ENCODE results near the gene SPPL2C. TPM values are rescaled to one million over a fixed set of nuclear protein-coding genes. Genes with fewer than 3 reads are reported as not detected.

Gene SPPL2C
- polyA plus RNA-seq, 3 donors = not detected

DNA sequence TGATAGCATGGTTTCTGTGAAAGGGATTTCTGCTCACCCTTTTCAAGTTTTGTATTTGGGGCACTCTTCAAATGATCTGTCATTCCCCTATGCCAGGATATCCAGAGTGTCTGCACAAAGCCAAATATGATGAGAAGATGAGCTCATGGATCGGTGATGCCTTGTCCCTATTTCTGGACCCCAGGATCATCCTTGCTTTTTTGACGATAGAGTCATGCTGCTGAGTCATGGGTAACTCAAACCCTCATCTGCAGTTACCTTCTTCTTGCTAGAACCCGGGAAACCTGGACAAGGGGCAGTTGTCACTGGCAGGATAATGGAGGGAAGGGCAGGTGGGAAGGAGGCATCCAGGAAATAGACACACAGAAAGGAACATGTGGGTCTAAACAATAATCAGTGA lies 31.9 kb downstream of the SPPL2C start:
- no peak for DNase-seq

DNA sequence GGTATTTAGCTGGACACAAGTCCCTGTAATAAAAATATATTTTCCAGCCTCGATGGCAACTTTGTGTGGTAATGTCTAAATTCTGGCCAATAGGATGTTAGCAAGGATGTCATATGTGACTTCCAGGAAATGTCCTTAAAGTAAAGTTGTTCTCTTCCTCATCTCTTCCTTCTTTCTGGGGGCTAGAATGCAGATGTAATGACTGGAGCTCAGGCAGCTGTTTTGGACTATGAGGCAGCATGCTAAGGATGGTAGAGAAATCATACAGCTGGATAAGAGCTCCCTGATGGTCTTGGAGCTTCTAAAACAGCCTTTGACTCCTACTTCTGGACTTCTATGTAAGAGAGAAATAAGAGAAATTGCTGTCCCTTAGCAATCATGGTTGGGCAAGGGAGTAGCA lies 32.8 kb downstream of the SPPL2C start:
- no peak for DNase-seq

DNA sequence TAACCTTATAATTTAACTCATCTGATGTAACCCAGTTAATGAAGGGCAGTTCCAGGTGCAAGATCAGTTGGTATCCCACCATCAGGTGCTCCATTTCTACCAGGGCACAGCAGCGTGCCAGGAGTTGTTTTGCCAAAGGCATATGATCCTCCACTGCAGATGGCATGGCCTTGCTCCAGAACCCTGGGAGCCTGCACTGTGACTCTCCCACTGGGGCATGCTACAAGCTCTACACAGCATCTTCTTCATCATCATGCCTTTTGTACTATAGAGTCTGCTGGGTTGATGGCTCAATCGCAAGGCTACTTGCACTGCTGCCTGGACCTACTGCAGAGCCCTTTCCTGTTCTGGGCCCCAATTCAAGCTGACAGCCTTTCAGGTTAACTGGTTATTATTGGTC lies 38.4 kb downstream of the SPPL2C start:
- DNase-seq = no peak

DNA sequence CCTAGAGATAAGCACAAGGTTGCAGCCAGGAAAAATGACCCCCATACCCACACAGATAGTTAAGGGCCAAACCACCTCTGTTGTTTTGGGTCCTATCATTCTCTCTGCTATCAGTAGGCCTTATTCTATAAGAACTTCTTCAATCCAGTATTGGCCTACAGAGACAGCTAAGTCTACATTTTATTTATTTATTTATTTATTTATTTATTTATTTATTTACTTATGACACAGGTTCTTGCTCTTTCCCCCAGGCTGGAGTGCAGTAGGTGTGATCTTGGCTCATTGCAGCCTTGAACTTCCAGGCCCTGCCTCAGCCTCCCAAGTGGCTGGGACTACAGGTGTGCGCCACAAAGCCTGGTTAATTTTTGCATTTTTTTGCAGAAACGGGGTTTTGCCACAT lies 42.2 kb downstream of the SPPL2C start:
- DNase-seq = no peak

DNA sequence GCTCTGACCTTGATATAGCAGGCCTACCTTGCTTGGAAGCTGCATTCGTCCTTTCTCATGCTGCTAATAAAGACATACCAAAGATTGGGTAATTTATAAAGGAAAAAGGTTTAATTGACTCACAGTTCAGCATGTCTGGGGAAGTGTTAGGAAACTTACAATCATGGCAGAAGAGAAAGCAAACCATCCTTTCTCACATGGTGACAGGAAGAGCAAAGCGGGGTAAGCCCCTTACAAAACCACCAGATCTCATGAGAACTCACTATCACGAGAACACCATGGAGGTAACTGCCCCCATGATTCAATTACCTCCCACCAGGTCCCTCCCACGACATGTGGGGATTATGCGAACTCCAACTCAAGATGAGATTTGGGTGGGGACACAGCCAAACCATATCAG lies 43.7 kb downstream of the SPPL2C start:
- no peak for DNase-seq

DNA sequence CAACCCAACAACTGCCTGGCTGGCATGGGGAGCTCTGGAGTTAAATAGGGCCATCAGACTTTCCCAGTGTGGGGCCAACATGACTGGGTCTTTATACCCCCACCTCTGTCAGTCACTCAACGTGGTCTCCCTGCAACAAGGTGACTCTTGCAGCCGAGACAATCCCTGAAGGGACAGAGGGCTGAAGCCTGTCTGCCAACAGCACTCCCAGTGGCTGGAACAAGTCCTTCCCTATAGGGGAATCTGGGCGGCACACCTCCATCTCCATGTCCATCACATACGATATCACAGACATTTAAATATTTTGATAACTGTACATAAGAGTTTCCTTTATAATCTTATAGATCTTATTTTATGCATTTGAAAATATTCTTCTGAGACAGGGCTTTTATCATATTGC lies 44.9 kb downstream of the SPPL2C start:
- DNase-seq = no peak

DNA sequence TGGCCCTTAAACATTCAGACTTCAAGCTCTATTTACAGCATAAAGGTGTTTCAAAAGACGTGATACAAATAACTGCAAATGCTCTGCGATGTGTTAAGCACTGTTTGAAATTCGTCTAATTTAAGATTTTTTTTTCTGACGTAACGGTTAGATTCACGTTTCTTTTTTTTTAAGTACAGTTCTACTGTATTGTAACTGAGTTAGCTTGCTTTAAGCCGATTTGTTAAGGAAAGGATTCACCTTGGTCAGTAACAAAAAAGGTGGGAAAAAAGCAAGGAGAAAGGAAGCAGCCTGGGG lies 49.0 kb downstream of the SPPL2C start:
- no peak for DNase-seq

DNA sequence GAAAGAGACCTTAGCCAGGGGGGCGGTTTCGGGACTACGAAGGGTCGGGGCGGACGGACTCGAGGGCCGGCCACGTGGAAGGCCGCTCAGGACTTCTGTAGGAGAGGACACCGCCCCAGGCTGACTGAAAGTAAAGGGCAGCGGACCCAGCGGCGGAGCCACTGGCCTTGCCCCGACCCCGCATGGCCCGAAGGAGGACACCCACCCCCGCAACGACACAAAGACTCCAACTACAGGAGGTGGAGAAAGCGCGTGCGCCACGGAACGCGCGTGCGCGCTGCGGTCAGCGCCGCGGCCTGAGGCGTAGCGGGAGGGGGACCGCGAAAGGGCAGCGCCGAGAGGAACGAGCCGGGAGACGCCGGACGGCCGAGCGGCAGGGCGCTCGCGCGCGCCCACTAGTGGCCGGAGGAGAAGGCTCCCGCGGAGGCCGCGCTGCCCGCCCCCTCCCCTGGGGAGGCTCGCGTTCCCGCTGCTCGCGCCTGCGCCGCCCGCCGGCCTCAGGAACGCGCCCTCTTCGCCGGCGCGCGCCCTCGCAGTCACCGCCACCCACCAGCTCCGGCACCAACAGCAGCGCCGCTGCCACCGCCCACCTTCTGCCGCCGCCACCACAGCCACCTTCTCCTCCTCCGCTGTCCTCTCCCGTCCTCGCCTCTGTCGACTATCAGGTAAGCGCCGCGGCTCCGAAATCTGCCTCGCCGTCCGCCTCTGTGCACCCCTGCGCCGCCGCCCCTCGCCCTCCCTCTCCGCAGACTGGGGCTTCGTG lies 49.5 kb downstream of the SPPL2C start, which contains the start of gene MAPT:
Gene MAPT, plus strand, starts transcription at position 533 of the 763 bp plus-strand sequence. CDS start 67,784 bp downstream, outside the sequence.
- DNase-seq = peak; percentile 93

DNA sequence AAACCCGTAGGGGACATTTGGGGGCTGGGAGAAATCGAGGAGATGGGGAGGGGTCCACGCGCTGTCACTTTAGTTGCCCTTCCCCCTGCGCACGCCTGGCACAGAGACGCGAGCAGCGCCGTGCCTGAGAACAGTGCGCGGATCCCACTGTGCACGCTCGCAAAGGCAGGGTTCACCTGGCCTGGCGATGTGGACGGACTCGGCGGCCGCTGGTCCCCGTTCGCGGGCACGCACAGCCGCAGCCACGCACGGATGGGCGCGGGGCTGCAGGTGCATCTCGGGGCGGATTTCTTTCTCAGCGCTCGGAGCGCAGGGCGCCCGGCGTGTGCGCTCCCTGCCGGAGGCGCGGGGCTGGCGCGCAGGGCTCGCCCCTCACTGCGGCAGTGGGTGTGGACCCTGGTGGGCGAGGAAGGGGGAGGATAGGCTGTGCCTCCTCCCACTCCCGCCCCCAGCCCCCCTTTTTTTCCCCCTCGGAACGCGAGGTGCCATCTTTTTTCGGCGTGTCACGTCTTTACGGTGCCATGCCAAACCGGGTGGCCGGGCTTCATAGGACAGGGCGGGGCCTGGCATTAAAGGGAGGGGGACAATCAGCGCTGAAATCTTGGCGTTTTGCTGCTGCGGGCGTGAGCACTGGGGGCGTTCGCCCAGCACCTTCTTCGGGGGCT lies 50.8 kb downstream of the SPPL2C start:
- no peak for DNase-seq

DNA sequence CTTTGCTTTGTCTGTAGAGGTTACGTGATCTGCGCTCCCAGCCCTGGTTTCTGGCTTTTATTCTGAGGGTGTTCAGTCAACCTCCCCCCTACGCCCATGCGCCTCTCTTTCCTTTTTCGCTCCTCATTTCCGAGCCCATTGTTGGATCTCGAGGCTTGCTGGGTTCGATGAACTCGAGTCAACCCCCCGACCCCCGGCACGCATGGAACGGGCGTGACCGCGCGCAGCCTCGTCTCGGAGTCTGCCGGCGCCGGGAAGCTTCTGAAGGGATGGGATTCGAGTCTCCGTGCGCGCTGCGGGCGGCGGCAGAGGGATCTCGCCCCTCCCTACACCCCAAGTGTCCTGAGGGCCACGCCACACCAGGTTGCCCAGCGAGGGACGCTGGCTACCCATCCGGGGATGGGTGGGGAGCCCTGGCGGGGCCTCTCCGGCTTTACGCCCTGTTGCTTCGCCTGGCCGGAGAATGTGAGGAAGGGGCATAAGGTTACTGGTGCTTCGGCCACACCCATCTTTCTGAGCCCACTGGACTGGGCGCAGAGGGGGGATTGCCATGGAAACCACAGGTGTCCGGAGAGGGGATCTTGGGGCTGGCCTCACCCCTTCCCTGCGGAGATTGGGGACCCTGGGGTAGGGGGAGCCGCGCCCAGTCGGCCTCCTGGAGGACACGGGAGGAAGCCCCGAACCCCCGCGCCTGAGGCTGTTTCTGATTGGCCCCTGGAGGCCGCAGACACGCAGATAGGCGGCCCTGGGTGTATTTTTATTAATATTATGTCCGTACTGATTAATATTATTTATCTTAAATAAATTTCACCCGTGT lies 51.5 kb downstream of the SPPL2C start:
- no peak for DNase-seq

Other genes starting within 250 kb of the SPPL2C start
- under 1 TPM; 0.19 to 0.36 (median 0.27) TPM for gene CRHR1, start 60.6 kb upstream of the SPPL2C start, polyA plus RNA-seq (ENCODE audit: insufficient read length in 3 of 3)
- 1 to 10 TPM; 6.9 to 9.4 (median 8.4) TPM for gene MAPT, start 49.7 kb downstream of the SPPL2C start, polyA plus RNA-seq (ENCODE audit: insufficient read length in 3 of 3)
- not detected for gene STH, start 154.4 kb downstream of the SPPL2C start, polyA plus RNA-seq (ENCODE audit: insufficient read length in 3 of 3)

Measured in renal pelvis (tissue), 4 donors.